HepG2 (cell line): Measurements from ENCODE around the gene CFH. TPM values are rescaled to one million over a fixed set of nuclear protein-coding genes. Genes with fewer than 3 reads are reported as not detected.

ENCODE experiments used
- ATAC-seq: fragments of 200-7000 bp; cut with Tn5 transposase; 3 replicates; pipeline ENCODE4 v1.9.1; 2020; ENCODE audit warnings: mild to moderate bottlenecking, moderate library complexity
- BruUV-seq: library from RNA; stranded (reverse); fragments of 400-500 nt; replicated peaks from 2 replicates; lab custom pipeline; 2021; lab: Mats Ljungman, UMichigan
- CTCF ChIA-PET: fragments of 300-600 bp; formaldehyde crosslinking; extraction: SDS; loops from one replicate; lab custom pipeline; 2021; ENCODE audit warnings: low total read pairs, inconsistent platforms, low intra/inter-chr PET ratio; lab: Yijun Ruan, JAX
- POLR2A ChIA-PET: fragments of 350-600 bp; sonication (Branson Sonifier 250); formaldehyde crosslinking; loops from one replicate; lab custom pipeline; 2020; ENCODE audit warnings: antibody characterized with exemption, inconsistent platforms; lab: Yijun Ruan, JAX
- DNase-seq: peaks from one replicate; pipeline ENCODE4 v3.0.0-alpha.2; 2015; ENCODE audit warnings: low spot score
- FAIRE-seq: peaks from 3 replicates; lab custom pipeline; 2011; peaks lifted over from hg19 to GRCh38; lab: Jason Lieb, UNC
- H2AFZ ChIP-seq: one replicate; pipeline ENCODE4 v1.6.1; 2011; ENCODE audit warnings: low read length, inconsistent platforms
- H3K27ac ChIP-seq: fragments of 300-600 bp; 3 replicates; pipeline ENCODE4 v1.8.0; 2011; ENCODE audit warnings: mixed run types, mild to moderate bottlenecking, mixed read lengths, low read length, inconsistent platforms; ENCODE audit not compliant: insufficient read depth; ENCODE audit errors: extremely low read length
- H3K27me3 ChIP-seq, 2 experiments: fragments of 200-600 bp in 1 of 2; 2 replicates in 1 of 2; 3 replicates in 1 of 2; pipeline versions ENCODE4 v1.6.0 to v1.8.0; 2011; ENCODE audit warnings: low read length in 2 of 2, mild to moderate bottlenecking in 2 of 2, moderate library complexity in 2 of 2, inconsistent platforms in 1 of 2; ENCODE audit not compliant: insufficient read depth in 2 of 2, control insufficient read depth in 1 of 2
- H3K36me3 ChIP-seq, 2 experiments: fragments of 200-600 bp in 1 of 2; replicated peaks in 1 of 2; 2 replicates in 1 of 2; 3 replicates in 1 of 2; pipeline versions ENCODE4 v1.5.1 to v1.8.0; 2011; ENCODE audit warnings: low read length in 2 of 2, inconsistent platforms in 1 of 2; ENCODE audit not compliant: insufficient read depth in 2 of 2, control insufficient read depth in 1 of 2
- H3K4me1 ChIP-seq: 2 replicates; pipeline ENCODE4 v1.5.1; 2012; ENCODE audit warnings: low read length, inconsistent platforms; ENCODE audit not compliant: insufficient read depth
- H3K4me2 ChIP-seq: 2 replicates; pipeline ENCODE4 v1.6.0; 2011; ENCODE audit warnings: low read depth, low read length, inconsistent platforms
- H3K4me3 ChIP-seq, 3 experiments: fragments of 200-600 bp in 1 of 3; sonication (generic), shearing (Covaris generic) in 1 of 3; replicated peaks in 1 of 3; 2 replicates each; pipeline ENCODE4 v1.5.1; 2011 to 2016; ENCODE audit warnings: low read length in 3 of 3, inconsistent platforms in 2 of 3, low read depth in 2 of 3, mild to moderate bottlenecking in 2 of 3, control low read depth in 1 of 3, mixed read lengths in 1 of 3; ENCODE audit not compliant: insufficient read depth in 1 of 3
- H3K79me2 ChIP-seq: one replicate; pipeline ENCODE4 v1.6.1; 2011; ENCODE audit warnings: low read length, inconsistent platforms; ENCODE audit not compliant: insufficient read depth
- H3K9ac ChIP-seq: 2 replicates; pipeline ENCODE4 v1.6.0; 2011; ENCODE audit warnings: mild to moderate bottlenecking, low read depth, low read length, inconsistent platforms; ENCODE audit not compliant: insufficient read depth
- H3K9me3 ChIP-seq: 2 replicates; pipeline ENCODE4 v1.5.1; 2012; ENCODE audit warnings: mild to moderate bottlenecking, low read length
- H4K20me1 ChIP-seq: 2 replicates; pipeline ENCODE4 v1.6.0; 2011; ENCODE audit warnings: inconsistent platforms, mild to moderate bottlenecking, low read length, moderate library complexity; ENCODE audit not compliant: insufficient read depth
- DMAP1 ChIP-seq: IDR thresholded peaks from 2 replicates; pipeline ENCODE4 v1.6.1; 2016
- FOXA3 ChIP-seq: IDR thresholded peaks from 2 replicates; pipeline ENCODE4 v1.6.1; 2016; ENCODE audit warnings: missing genetic modification reagents, missing compliant biosample characterization
- HMG20B ChIP-seq: conservative IDR thresholded peaks from 2 replicates; pipeline ENCODE4 v1.6.1; 2016; ENCODE audit warnings: missing genetic modification reagents, missing compliant biosample characterization
- HOXA5 ChIP-seq: sonication (generic); formaldehyde crosslinking; IDR thresholded peaks from 2 replicates; pipeline ENCODE4 v1.4.0; 2020; ENCODE audit warnings: missing genetic modification reagents
- MATR3 ChIP-seq: sonication (generic); formaldehyde crosslinking; IDR thresholded peaks from 2 replicates; pipeline ENCODE4 v1.4.0; 2020; ENCODE audit warnings: missing genetic modification reagents
- MZF1 ChIP-seq: sonication (generic); formaldehyde crosslinking; IDR thresholded peaks from 2 replicates; pipeline ENCODE4 v1.8.1; 2023; ENCODE audit warnings: mild to moderate bottlenecking, missing genetic modification reagents, borderline replicate concordance
- SIX4 ChIP-seq: sonication (generic); formaldehyde crosslinking; IDR thresholded peaks from 2 replicates; pipeline ENCODE4 v1.4.0; 2020; ENCODE audit warnings: missing genetic modification reagents
- ZMAT3 ChIP-seq: sonication (generic); formaldehyde crosslinking; conservative IDR thresholded peaks from 2 replicates; pipeline ENCODE4 v1.7.0; 2021; ENCODE audit warnings: missing genetic modification reagents
- ZNF34 ChIP-seq: sonication (generic); formaldehyde crosslinking; IDR thresholded peaks from 2 replicates; pipeline ENCODE4 v1.4.0; 2020; ENCODE audit warnings: mild to moderate bottlenecking, missing genetic modification reagents, borderline replicate concordance
- ZNF547 ChIP-seq: sonication (generic); formaldehyde crosslinking; IDR thresholded peaks from 2 replicates; pipeline ENCODE4 v1.5.1; 2020; ENCODE audit warnings: mild to moderate bottlenecking, missing genetic modification reagents
- ZSCAN12 ChIP-seq: sonication (generic); formaldehyde crosslinking; IDR thresholded peaks from 2 replicates; pipeline ENCODE4 v1.9.0; 2021; ENCODE audit warnings: mild to moderate bottlenecking, missing genetic modification reagents
- ZSCAN22 ChIP-seq: sonication (generic); formaldehyde crosslinking; IDR thresholded peaks from 2 replicates; pipeline ENCODE4 v1.4.0; 2020; ENCODE audit warnings: mild to moderate bottlenecking, missing genetic modification reagents
- WGBS: methylation state at CpG from one replicate; pipeline ENCODE4 v1.1.6; 2017; ENCODE audit warnings: low lambda C conversion rate; 5-methylcytosine and 5-hydroxymethylcytosine counted together
- in situ Hi-C: cut with HindIII; loops from 2 replicates; pipeline ENCODE4 v1.10.0; 2017; ENCODE audit warnings: low pct_unique_long_range_greater_than_20kb; ENCODE audit not compliant: extremely low pct_ligation_motif_present
- intact Hi-C: fragments of 100-400 bp; cut with micrococcal nuclease; formaldehyde crosslinking; loops from one replicate; pipeline ENCODE4 v1.10.0; 2022; ENCODE audit not compliant: unreplicated experiment
- polyA plus RNA-seq, 8 experiments: library from polyadenylated mRNA; depleted of rRNA in 3 of 8; stranded (reverse) in 7 of 8; unstranded in 1 of 8; fragments of >200 nt; fragmentation: Illumina TruSeq in 4 of 8; extraction: Trizol in 4 of 8; gene quantifications; 2 replicates each; pipeline versions ENCODE4 v1.2.1 to v1.2.3, GENCODE V29; 2011 to 2016; ENCODE audit warnings: low read depth in 4 of 8, missing spikeins in 1 of 8, mixed read lengths in 1 of 8; ENCODE audit not compliant: insufficient read depth in 1 of 8
- total RNA-seq, 5 experiments: library from RNA; depleted of rRNA; stranded (reverse); fragments of >200 nt; fragmentation: Illumina TruSeq; extraction: Trizol; gene quantifications; 2 replicates each; pipeline ENCODE4 v1.2.3, GENCODE V29; 2016; ENCODE audit warnings: low read depth in 1 of 5
- TF ChIP-seq, protein P1 (sequence below): conservative IDR thresholded peaks from 2 replicates; pipeline ENCODE4 v1.6.1; 2018; ENCODE audit warnings: missing genetic modification reagents

Gene CFH
- total and polyA plus RNA-seq, 2 of the 13 experiments (the other 11 are each of a cell fraction or from before 2014, with no cell fraction given): not detected

DNA sequence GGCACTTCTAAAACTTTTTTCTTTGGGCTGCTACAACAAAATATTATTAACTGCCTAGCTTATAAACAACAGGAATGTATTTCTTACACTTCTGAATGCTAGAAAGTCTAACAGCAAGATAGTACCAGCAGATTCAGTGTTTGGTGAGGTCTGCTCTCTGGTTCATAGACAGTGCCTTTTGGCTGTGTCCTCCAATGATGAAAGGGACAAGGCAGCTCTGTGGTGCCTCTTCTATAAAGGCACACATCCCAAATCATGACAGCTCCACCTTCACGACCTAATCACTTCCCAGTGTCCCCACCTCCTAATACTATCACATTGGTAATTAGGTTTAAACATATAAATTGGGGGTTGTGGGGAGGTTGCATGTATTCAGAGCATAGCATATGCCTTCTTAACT, 9.5 kb downstream of the CFH start:
- Histone ChIP-seq H3K27ac (no peak overlapping the region), H3K9ac (no peak overlapping the region), H3K27me3 (no peaks in the 10 kb centered on the region), H2AFZ (no peak overlapping the region), H4K20me1 (no peaks in the 10 kb centered on the region), H3K79me2 (no peaks in the 10 kb centered on the region), H3K4me3 (no peak overlapping the region), H3K4me2 (no peak overlapping the region), H3K9me3 (no peaks in the 10 kb centered on the region), H3K4me1 (no peaks in the 10 kb centered on the region), H3K36me3 (no peaks in the 10 kb centered on the region)
- ChIA-PET POLR2A (no interaction called here), CTCF (interaction anchor here (1.6 to 2.6 kb wide), 3 partner anchors 306 to 513 kb away, joined by 11 to 26 read pairs (median 13); no protein-coding TSS in a partner anchor)
- intact Hi-C loops: loop anchor here (1.0 kb wide), 3 partner anchors 306 to 513 kb away; no protein-coding TSS in a partner anchor
- TF ChIP-seq FOXA3 (CRISPR knock-in tag): no peak
- TF ChIP-seq ZSCAN12 (CRISPR knock-in tag): no peak
- TF ChIP-seq SIX4: no peak
- no peak for TF ChIP-seq ZSCAN22
- TF ChIP-seq MZF1: no peak
- TF ChIP-seq MATR3 (CRISPR knock-in tag): no peak
- TF ChIP-seq HOXA5 (CRISPR knock-in tag): no peak
- TF ChIP-seq HMG20B (CRISPR knock-in tag): no peak
- TF ChIP-seq DMAP1 (CRISPR knock-in tag): no peak
- TF ChIP-seq ZMAT3 (CRISPR knock-in tag): no peak
- TF ChIP-seq ZNF547: no peak
- TF ChIP-seq, protein P1, sequence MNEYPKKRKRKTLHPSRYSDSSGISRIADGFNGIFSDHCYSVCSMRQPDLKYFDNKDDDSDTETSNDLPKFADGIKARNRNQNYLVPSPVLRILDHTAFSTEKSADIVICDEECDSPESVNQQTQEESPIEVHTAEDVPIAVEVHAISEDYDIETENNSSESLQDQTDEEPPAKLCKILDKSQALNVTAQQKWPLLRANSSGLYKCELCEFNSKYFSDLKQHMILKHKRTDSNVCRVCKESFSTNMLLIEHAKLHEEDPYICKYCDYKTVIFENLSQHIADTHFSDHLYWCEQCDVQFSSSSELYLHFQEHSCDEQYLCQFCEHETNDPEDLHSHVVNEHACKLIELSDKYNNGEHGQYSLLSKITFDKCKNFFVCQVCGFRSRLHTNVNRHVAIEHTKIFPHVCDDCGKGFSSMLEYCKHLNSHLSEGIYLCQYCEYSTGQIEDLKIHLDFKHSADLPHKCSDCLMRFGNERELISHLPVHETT (CRISPR knock-in tag): no peak
- no peak for TF ChIP-seq ZNF34 (CRISPR knock-in tag)
- BruUV-seq: no TSS peak
- 0% methylated on average over 1 of the region's 1 CpG for WGBS
- DNase-seq (no peak), ATAC-seq (no peak), FAIRE-seq (no peak)
- in situ Hi-C loops: loop anchor here (10.0 kb wide), 2 partner anchors 347 to 517 kb away; no protein-coding TSS in a partner anchor
